ENCODE results near the gene PRRC1. TPM values are rescaled to one million over a fixed set of nuclear protein-coding genes. Genes with fewer than 3 reads are reported as not detected.

Gene PRRC1
- total RNA-seq, 2 donors from 2014 or later, result 61.7 to 90.3 TPM

- Histone ChIP-seq H3K27me3 (ENCODE audit: control insufficient read depth, insufficient read depth, low read length, poor library complexity, severe bottlenecking) (no peaks in the 10 kb centered on the region), H3K36me3 (ENCODE audit: control insufficient read depth, insufficient read depth, low read length) (peaks cover 68% of the 10 kb centered on the region), H3K27ac (ENCODE audit: low read depth, low read length) (no peak overlapping the region), H3K9ac (ENCODE audit: extremely low read depth, low read length, poor library complexity, severe bottlenecking) (no peak overlapping the region), H3K4me3 (ENCODE audit: low read length) (peak overlapping the region; percentile 96), H3K9me3 (ENCODE audit: control insufficient read depth, low read length) (peaks cover 32% of the 10 kb centered on the region), H3K4me1 (ENCODE audit: control insufficient read depth, insufficient read depth, low read length) (no peaks in the 10 kb centered on the region)
- Mint-ChIP-seq H3K27ac (no peak overlapping the region), H3K27me3 (ENCODE audit: insufficient read depth) (no peaks in the 10 kb centered on the region), H3K36me3 (ENCODE audit: low read depth) (peaks cover 59% of the 10 kb centered on the region), H3K9me3 (peaks cover 6% of the 10 kb centered on the region), H3K4me3 (no peak overlapping the region), H3K4me1 (peaks cover 13% of the 10 kb centered on the region)
- DNase-seq, result no peak
- 97 to 98% methylated on average over 5 to 6 of the region's 6 CpGs for WGBS, 2 experiments (ENCODE audit: insufficient coverage in 1 of 2, insufficient read length in 1 of 2)
- TF ChIP-seq CTCF (conservative IDR thresholded peaks at IDR 0.05), result no peak
These were observed 3.8 kb downstream of the PRRC1 start for GRCh38 chr5:127521138-127521770.

- TF ChIP-seq CTCF (conservative IDR thresholded peaks at IDR 0.05), result no peak
- Mint-ChIP-seq H3K9me3 (peaks cover 6% of the 10 kb centered on the region), H3K27me3 (ENCODE audit: insufficient read depth) (no peaks in the 10 kb centered on the region), H3K4me3 (no peak overlapping the region), H3K4me1 (no peaks in the 10 kb centered on the region), H3K36me3 (ENCODE audit: low read depth) (peaks cover 77% of the 10 kb centered on the region), H3K27ac (no peak overlapping the region)
- no peak overlapping the region for H3K27ac ChIP-seq (ENCODE audit: low read depth, low read length)
- 100% methylated on average over 1 of the region's 1 CpG; no CpG with 5 or more reads in 1 of the 2 experiments for WGBS, 2 experiments (ENCODE audit: insufficient coverage in 1 of 2, insufficient read length in 1 of 2)
- DNase-seq, result no peak
- H3K9ac ChIP-seq (ENCODE audit: extremely low read depth, low read length, poor library complexity, severe bottlenecking), result no peak overlapping the region
- H3K9me3 ChIP-seq (ENCODE audit: control insufficient read depth, low read length), result peaks cover 22% of the 10 kb centered on the region
- H3K4me3 ChIP-seq (ENCODE audit: low read length), result no peak overlapping the region
- no peaks in the 10 kb centered on the region for H3K27me3 ChIP-seq (ENCODE audit: control insufficient read depth, insufficient read depth, low read length, poor library complexity, severe bottlenecking)
- peaks cover 92% of the 10 kb centered on the region for H3K36me3 ChIP-seq (ENCODE audit: control insufficient read depth, insufficient read depth, low read length)
- no peaks in the 10 kb centered on the region for H3K4me1 ChIP-seq (ENCODE audit: control insufficient read depth, insufficient read depth, low read length)
These were observed 7.7 kb downstream of the PRRC1 start for GRCh38 chr5:127525181-127525580.

GRCh38 chr5:127529904-127530682, 12.7 kb downstream of the PRRC1 start:
- H3K9me3 ChIP-seq (ENCODE audit: control insufficient read depth, low read length), result no peaks in the 10 kb centered on the region
- Mint-ChIP-seq H3K27ac (no peak overlapping the region), H3K36me3 (ENCODE audit: low read depth) (peaks cover 77% of the 10 kb centered on the region), H3K9me3 (no peaks in the 10 kb centered on the region), H3K4me1 (peaks cover 14% of the 10 kb centered on the region), H3K27me3 (ENCODE audit: insufficient read depth) (no peaks in the 10 kb centered on the region), H3K4me3 (no peak overlapping the region)
- no peak for TF ChIP-seq CTCF (conservative IDR thresholded peaks at IDR 0.05)
- no peak overlapping the region for H3K9ac ChIP-seq (ENCODE audit: extremely low read depth, low read length, poor library complexity, severe bottlenecking)
- no peak overlapping the region for H3K27ac ChIP-seq (ENCODE audit: low read depth, low read length)
- H3K4me1 ChIP-seq (ENCODE audit: control insufficient read depth, insufficient read depth, low read length), result no peaks in the 10 kb centered on the region
- WGBS, 2 experiments (ENCODE audit: insufficient coverage in 1 of 2, insufficient read length in 1 of 2), result 99 to 100% methylated on average over 2 to 3 of the region's 5 CpGs
- no peaks in the 10 kb centered on the region for H3K27me3 ChIP-seq (ENCODE audit: control insufficient read depth, insufficient read depth, low read length, poor library complexity, severe bottlenecking)
- DNase-seq, result no peak
- H3K36me3 ChIP-seq (ENCODE audit: control insufficient read depth, insufficient read depth, low read length), result peaks cover 93% of the 10 kb centered on the region
- H3K4me3 ChIP-seq (ENCODE audit: low read length), result no peak overlapping the region
